Osteoblast (primary cell): Measurements from ENCODE around the gene MESP2. TPM values are rescaled to one million over a fixed set of nuclear protein-coding genes. Genes with fewer than 3 reads are reported as not detected.

ENCODE experiments used
- DNase-seq: peaks from one replicate; pipeline ENCODE4 v3.0.0; 2011; ENCODE audit warnings: low spot score, mixed read lengths; ENCODE audit not compliant: insufficient read length; ENCODE audit errors: missing footprints
- H2AFZ ChIP-seq: 2 replicates; pipeline ENCODE4 v1.6.0; 2011; ENCODE audit warnings: mild to moderate bottlenecking, low read length
- H3K27ac ChIP-seq: 2 replicates; pipeline ENCODE4 v1.5.1; 2011; ENCODE audit warnings: mild to moderate bottlenecking, low read depth, low read length, moderate library complexity
- H3K27me3 ChIP-seq: 2 replicates; pipeline ENCODE4 v1.6.0; 2012; ENCODE audit warnings: mild to moderate bottlenecking, control low read depth, inconsistent platforms, low read length, moderate library complexity; ENCODE audit not compliant: insufficient read depth
- H3K36me3 ChIP-seq: 2 replicates; pipeline ENCODE4 v1.5.1; 2011; ENCODE audit warnings: mild to moderate bottlenecking, low read length, control low read depth, moderate library complexity; ENCODE audit not compliant: insufficient read depth
- H3K4me1 ChIP-seq: 2 replicates; pipeline ENCODE4 v1.5.1; 2011; ENCODE audit warnings: mild to moderate bottlenecking, low read length, control low read depth, moderate library complexity; ENCODE audit not compliant: insufficient read depth
- H3K4me2 ChIP-seq: 2 replicates; pipeline ENCODE4 v1.6.0; 2011; ENCODE audit warnings: mild to moderate bottlenecking, low read length; ENCODE audit not compliant: insufficient read depth
- H3K4me3 ChIP-seq: fragments of 200-600 bp; sonication (generic); 3 replicates; pipeline ENCODE4 v1.5.1; 2012; ENCODE audit warnings: mild to moderate bottlenecking, low read length, inconsistent platforms; ENCODE audit not compliant: insufficient read depth
- H3K79me2 ChIP-seq: 2 replicates; pipeline ENCODE4 v1.6.0; 2012; ENCODE audit warnings: mild to moderate bottlenecking, low read length, control low read depth, inconsistent platforms; ENCODE audit not compliant: insufficient read depth
- H3K9me3 ChIP-seq: 2 replicates; pipeline ENCODE4 v1.5.1; 2011; ENCODE audit warnings: low read depth, low read length, control low read depth
- H4K20me1 ChIP-seq: 2 replicates; pipeline ENCODE4 v1.6.0; 2012; ENCODE audit warnings: mild to moderate bottlenecking, low read length, control low read depth; ENCODE audit not compliant: insufficient read depth
- CTCF ChIP-seq: IDR thresholded peaks from 2 replicates; pipeline ENCODE4 v1.5.1; 2011; ENCODE audit warnings: mild to moderate bottlenecking, low read depth, low read length, moderate library complexity; ENCODE audit errors: extremely low read depth
- total RNA-seq: library from RNA; depleted of rRNA; stranded (reverse); fragments of >200 nt; gene quantifications from 2 replicates; pipeline ENCODE4 v1.2.3, GENCODE V29; 2012

Gene MESP2
- total RNA-seq, 1 donor = 0.72 TPM

DNA sequence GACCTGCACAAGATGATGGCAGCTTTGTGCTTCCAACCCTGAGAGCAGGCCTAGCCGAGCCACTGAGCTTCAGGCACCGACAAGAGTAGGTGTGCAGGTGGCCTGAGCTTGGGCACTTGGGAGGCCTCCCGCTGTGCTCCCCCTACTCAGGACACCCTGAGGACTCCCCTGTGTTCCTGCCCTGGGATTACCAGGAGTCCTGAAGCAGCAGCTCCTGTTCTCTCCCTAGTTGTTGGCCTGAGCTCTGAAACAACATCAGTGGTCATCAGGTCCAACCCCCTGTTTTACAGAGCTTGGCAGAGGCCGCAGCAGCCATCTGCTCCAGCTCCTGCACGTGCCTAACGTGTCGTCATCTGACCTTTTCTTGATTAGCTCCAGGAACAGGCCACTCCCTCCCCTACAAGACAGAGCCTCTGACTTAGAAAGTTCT lies 8.0 kb upstream of the MESP2 start:
- Histone ChIP-seq H2AFZ (no peak overlapping the region), H3K4me3 (no peak overlapping the region), H3K4me2 (no peak overlapping the region), H3K36me3 (no peaks in the 10 kb centered on the region), H4K20me1 (no peaks in the 10 kb centered on the region), H3K27me3 (no peaks in the 10 kb centered on the region), H3K27ac (no peak overlapping the region), H3K9me3 (no peaks in the 10 kb centered on the region), H3K79me2 (no peaks in the 10 kb centered on the region), H3K4me1 (peaks cover 15% of the 10 kb centered on the region)
- no peak for TF ChIP-seq CTCF
- DNase-seq = peak; percentile 65

- Histone ChIP-seq H3K27ac (no peak overlapping the region), H3K27me3 (no peaks in the 10 kb centered on the region), H3K79me2 (no peaks in the 10 kb centered on the region), H3K9me3 (no peaks in the 10 kb centered on the region), H3K36me3 (no peaks in the 10 kb centered on the region), H3K4me2 (no peak overlapping the region), H2AFZ (no peak overlapping the region), H4K20me1 (no peaks in the 10 kb centered on the region), H3K4me3 (no peak overlapping the region), H3K4me1 (peaks cover 16% of the 10 kb centered on the region)
- DNase-seq = peak; percentile 22
- TF ChIP-seq CTCF = no peak
These were observed 6.8 kb upstream of the MESP2 start for GRCh38 chr15:89769366-89769765.

GRCh38 chr15:89770041-89770440 lies 6.1 kb upstream of the MESP2 start:
- Histone ChIP-seq H3K36me3 (no peaks in the 10 kb centered on the region), H3K27me3 (no peaks in the 10 kb centered on the region), H4K20me1 (no peaks in the 10 kb centered on the region), H3K79me2 (no peaks in the 10 kb centered on the region), H3K4me3 (no peak overlapping the region), H3K4me1 (peaks cover 16% of the 10 kb centered on the region), H3K27ac (peak overlapping the region; percentile 44), H3K4me2 (no peak overlapping the region), H3K9me3 (no peaks in the 10 kb centered on the region), H2AFZ (peak overlapping the region; percentile 11)
- peak; percentile 78 for DNase-seq
- no peak for TF ChIP-seq CTCF

DNA sequence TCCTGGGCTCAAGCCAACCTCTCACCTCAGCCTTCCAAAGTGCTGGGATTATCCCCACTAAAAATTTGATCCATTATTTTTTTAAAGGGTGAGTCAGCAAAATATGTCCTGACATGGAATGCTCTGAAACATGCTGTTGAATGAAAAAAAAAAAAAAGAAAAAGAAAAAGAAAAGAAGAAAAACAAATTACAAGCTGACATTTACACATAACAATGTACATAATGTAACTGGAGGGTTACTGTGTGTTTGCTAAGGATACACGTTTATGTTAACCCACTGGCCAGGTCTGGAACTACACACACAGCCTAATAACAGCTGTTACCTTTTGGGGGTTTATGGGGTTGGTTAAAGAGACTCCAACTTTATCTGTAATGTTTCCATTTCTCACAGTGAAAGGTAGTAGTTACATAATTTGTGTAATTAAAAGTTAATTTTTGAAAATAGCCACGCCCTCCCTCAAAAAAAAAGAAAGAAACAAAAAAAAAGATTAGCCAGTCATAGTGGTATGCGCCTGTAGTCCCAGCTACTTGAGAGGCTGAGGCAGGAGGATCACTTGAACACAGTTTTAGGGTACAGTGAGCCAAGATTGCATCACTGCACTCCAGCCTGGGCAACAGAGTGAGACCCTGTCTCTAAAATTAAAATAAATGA lies 3.1 kb upstream of the MESP2 start:
- H3K36me3 ChIP-seq = no peaks in the 10 kb centered on the region
- no peak overlapping the region for H3K4me2 ChIP-seq
- DNase-seq = peak; percentile 35
- peaks cover 29% of the 10 kb centered on the region for H3K4me1 ChIP-seq
- no peak overlapping the region for H2AFZ ChIP-seq
- no peaks in the 10 kb centered on the region for H3K27me3 ChIP-seq
- no peaks in the 10 kb centered on the region for H3K79me2 ChIP-seq
- no peaks in the 10 kb centered on the region for H3K9me3 ChIP-seq
- H3K4me3 ChIP-seq = no peak overlapping the region
- no peaks in the 10 kb centered on the region for H4K20me1 ChIP-seq
- peak; percentile 25 for TF ChIP-seq CTCF
- H3K27ac ChIP-seq = no peak overlapping the region
